Esophagus squamous epithelium (tissue), 5 donors: ENCODE measurements around the gene MINAR2. TPM values are rescaled to one million over a fixed set of nuclear protein-coding genes. Genes with fewer than 3 reads are reported as not detected.

Source experiments
- DNase-seq: peaks from one replicate; lab custom pipeline; 2025; lab: John Stamatoyannopoulos, UW
- H3K27ac ChIP-seq, 4 donors: fragments of 200-600 bp; sonication (generic); one replicate each; pipeline ENCODE4 v1.5.1; 2016 to 2019; ENCODE audit warnings: mild to moderate bottlenecking in 1 of 4
- H3K27me3 ChIP-seq, 4 donors: fragments of 200-600 bp; sonication (generic); 1 replicate in 3 of 4; 2 replicates in 1 of 4; pipeline versions ENCODE4 v1.5.1 to v1.6.0; 2017 to 2021; ENCODE audit warnings: antibody characterized with exemption in 1 of 4
- H3K36me3 ChIP-seq, 3 donors: fragments of 200-600 bp; sonication (generic); one replicate each; pipeline ENCODE4 v1.5.1; 2016 to 2019
- H3K4me1 ChIP-seq, 3 donors: fragments of 200-600 bp; sonication (generic); one replicate each; pipeline ENCODE4 v1.5.1; 2017 to 2019
- H3K4me3 ChIP-seq, 4 donors: fragments of 200-600 bp; sonication (generic); 1 replicate in 3 of 4; 2 replicates in 1 of 4; pipeline ENCODE4 v1.5.1; 2016 to 2019; ENCODE audit warnings: mild to moderate bottlenecking in 2 of 4, moderate library complexity in 1 of 4
- H3K9me3 ChIP-seq, 3 donors: fragments of 200-600 bp; sonication (generic); one replicate each; pipeline ENCODE4 v1.5.1; 2016 to 2019
- POLR2A ChIP-seq, 4 donors: fragments of 450-650 bp; IDR thresholded peaks; one replicate each; pipeline ENCODE4 v1.6.1; 2017; ENCODE audit warnings: antibody characterized with exemption in 4 of 4, mild to moderate bottlenecking in 4 of 4, moderate library complexity in 3 of 4
- WGBS, 2 donors: methylation state at CpG; one replicate each; pipeline ENCODE4 v1.1.5; 2018; 5-methylcytosine and 5-hydroxymethylcytosine counted together
- intact Hi-C: fragments of 100-400 bp; cut with DNase I; formaldehyde crosslinking; loops from one replicate; pipeline ENCODE4 v1.15.0; 2022
- total RNA-seq, 4 donors: library from RNA; depleted of rRNA; stranded (reverse); fragments of >200 nt; gene quantifications; one replicate each; pipeline ENCODE4 v1.1.0, GENCODE V29; 2016
- TF ChIP-seq, protein P1 (sequence below), 6 experiments: fragments of 450-650 bp in 4 of 6; fragments of 200-600 bp in 2 of 6; sonication (generic) in 2 of 6; IDR thresholded peaks; one replicate each; pipeline ENCODE4 v1.5.1; 2016 to 2019; ENCODE audit warnings: antibody characterized with exemption in 6 of 6, mild to moderate bottlenecking in 4 of 6, moderate library complexity in 4 of 6
- donor health status: DM: yes; HTN: yes; CAD: no.

Gene MINAR2
- total RNA-seq, 4 donors from 2014 or later, result not detected

DNA sequence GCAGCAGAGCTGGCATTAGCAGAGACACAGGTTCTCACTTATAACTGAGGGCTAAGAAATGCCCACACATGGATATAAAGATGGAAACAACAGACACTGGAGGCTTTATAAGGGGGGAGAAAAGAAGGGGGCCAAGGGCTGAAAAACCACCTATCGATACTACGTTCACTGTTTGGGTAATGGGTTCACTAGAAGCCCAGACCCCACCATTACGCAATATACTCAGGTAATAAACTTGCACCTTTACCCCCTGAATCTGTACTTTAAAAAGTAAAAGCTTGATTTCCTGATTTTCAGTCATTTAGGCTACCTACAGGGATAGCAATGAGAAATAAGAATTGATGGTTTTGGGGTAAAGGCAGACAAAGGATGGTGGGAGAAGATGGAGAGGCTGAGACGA, 1.9 kb upstream of the MINAR2 start:
- Histone ChIP-seq H3K9me3 (no peaks in the 10 kb centered on the region), H3K36me3 (no peaks in the 10 kb centered on the region), H3K27ac (no peak overlapping the region), H3K4me1 (no peaks in the 10 kb centered on the region), H3K4me3 (no peak overlapping the region), H3K27me3 (no peaks in the 10 kb centered on the region)
- DNase-seq, result no peak
- intact Hi-C loops, result no loop called here
- TF ChIP-seq, protein P1, sequence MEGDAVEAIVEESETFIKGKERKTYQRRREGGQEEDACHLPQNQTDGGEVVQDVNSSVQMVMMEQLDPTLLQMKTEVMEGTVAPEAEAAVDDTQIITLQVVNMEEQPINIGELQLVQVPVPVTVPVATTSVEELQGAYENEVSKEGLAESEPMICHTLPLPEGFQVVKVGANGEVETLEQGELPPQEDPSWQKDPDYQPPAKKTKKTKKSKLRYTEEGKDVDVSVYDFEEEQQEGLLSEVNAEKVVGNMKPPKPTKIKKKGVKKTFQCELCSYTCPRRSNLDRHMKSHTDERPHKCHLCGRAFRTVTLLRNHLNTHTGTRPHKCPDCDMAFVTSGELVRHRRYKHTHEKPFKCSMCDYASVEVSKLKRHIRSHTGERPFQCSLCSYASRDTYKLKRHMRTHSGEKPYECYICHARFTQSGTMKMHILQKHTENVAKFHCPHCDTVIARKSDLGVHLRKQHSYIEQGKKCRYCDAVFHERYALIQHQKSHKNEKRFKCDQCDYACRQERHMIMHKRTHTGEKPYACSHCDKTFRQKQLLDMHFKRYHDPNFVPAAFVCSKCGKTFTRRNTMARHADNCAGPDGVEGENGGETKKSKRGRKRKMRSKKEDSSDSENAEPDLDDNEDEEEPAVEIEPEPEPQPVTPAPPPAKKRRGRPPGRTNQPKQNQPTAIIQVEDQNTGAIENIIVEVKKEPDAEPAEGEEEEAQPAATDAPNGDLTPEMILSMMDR (IDR thresholded peaks at IDR 0.05), result no peak
- no peak for TF ChIP-seq POLR2A (IDR thresholded peaks at IDR 0.05)
- WGBS, 2 donors, result 92 to 94% methylated on average over 4 of the region's 4 CpGs

DNA sequence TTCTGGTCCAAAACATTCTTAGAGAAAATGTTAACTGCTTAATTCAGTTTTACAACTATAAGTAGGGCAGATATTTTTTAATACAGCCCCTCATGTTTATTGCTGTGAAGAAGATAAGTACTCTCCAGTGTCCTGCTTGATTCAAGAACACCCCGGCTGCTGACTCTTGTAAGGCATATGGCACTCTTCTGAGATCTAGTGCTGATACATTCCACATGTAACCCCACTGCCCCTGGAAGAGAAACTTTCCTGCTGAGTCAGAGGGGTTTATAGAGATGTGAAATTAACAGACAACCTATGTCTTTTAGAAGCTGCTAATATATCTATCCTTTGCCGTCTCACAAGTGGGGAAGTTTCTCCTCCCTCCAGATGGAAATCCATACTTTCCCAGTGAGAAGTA, 1.0 kb upstream of the MINAR2 start:
- WGBS, 2 donors, result 64 to 86% methylated on average over 2 of the region's 2 CpGs
- H3K27me3 ChIP-seq, result no peaks in the 10 kb centered on the region
- no peak for DNase-seq
- intact Hi-C loops, result no loop called here
- no peaks in the 10 kb centered on the region for H3K9me3 ChIP-seq
- no peak overlapping the region for H3K27ac ChIP-seq
- H3K4me3 ChIP-seq, result no peak overlapping the region
- TF ChIP-seq, protein P1 (IDR thresholded peaks at IDR 0.05), result no peak
- no peak for TF ChIP-seq POLR2A (IDR thresholded peaks at IDR 0.05)
- H3K4me1 ChIP-seq, result no peaks in the 10 kb centered on the region
- H3K36me3 ChIP-seq, result no peaks in the 10 kb centered on the region

DNA sequence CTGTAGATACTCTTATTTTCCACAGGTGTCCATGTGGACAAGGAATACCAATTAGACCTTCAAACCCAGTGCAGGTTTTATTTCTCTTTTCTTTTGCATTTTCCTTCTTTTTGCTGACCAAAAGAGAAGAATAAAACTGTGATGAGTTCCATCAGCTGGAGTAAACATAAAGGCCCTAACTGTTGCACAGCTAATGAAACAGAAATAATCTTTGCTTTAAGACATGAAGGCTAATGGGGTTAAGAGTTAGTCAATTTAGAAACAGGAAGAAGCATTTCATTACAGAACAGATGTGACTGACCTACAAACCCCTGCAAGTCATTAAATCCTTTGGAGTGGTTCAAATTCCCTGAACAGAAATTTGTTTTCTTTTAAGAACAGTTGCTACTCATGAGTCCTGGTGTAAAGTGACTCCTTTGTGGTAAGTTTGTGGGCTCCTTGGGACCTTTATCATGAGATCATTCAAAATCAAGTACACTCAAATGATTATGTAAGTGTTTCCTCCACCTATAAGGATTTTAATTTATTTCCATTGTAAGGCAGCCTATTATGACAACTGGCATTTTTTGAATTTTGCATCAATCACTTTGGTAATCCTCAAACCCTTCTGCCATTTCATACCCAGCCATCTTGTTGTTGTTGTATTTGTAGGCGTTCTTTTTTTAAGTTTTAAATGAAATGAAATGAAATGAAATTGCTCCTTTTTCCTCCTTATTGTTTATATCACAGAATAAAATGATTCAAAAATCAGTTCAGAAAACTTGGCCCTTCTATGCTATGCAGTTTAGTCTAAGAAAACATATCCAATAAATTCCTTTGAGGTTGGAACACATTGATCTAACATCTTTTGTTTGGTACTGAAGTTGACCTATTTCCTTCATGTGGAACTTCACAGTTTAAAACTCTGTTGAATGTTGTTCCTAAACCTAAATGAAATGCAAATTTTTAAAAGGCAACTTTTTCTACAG, 1.3 kb downstream of the MINAR2 start:
- whole genome bisulfite sequencing, 2 donors, result 54 to 84% methylated on average over 1 of the region's 1 CpG
- no peak overlapping the region for H3K27ac ChIP-seq
- H3K4me3 ChIP-seq, result no peak overlapping the region
- intact Hi-C loops, result no loop called here
- H3K27me3 ChIP-seq, result no peaks in the 10 kb centered on the region
- no peak for DNase-seq
- no peaks in the 10 kb centered on the region for H3K9me3 ChIP-seq
- no peaks in the 10 kb centered on the region for H3K4me1 ChIP-seq
- no peak for TF ChIP-seq POLR2A (IDR thresholded peaks at IDR 0.05)
- TF ChIP-seq, protein P1 (IDR thresholded peaks at IDR 0.05), result no peak
- no peaks in the 10 kb centered on the region for H3K36me3 ChIP-seq

DNA sequence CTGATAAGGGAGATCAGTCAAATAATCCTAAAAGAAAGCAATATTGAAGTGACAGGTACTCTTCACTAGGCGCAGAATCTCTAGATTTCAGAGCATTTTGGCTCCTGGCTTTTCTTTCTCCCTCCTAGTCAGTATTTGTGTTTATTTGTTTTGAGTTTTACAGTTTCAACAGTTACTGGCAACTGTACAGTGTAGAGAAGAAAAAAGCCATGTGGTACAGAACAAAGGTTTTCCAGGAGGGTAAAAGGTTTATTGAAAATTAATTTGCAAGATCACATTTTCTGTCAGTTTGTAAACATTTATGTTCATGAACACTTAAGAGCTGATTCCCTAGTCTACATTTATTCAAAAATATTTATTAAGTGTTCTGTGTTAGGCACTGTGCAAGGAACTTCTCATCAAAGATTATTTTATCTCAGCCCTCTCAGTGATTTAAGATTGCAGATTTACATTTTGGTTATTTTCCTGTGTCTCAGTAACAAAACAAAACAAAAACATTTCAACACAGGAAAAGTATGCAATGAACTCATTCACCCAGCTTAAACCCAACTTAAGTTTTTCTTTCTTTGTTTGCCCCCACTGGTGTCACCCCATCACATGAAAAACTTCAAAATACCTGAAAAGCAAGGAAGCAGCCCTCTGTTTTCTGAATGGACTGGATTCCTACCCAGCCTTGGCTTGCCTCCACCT, 12.9 kb downstream of the MINAR2 start:
- intact Hi-C loops, result no loop called here
- TF ChIP-seq, protein P1 (IDR thresholded peaks at IDR 0.05), result no peak
- no peak for TF ChIP-seq POLR2A (IDR thresholded peaks at IDR 0.05)

DNA sequence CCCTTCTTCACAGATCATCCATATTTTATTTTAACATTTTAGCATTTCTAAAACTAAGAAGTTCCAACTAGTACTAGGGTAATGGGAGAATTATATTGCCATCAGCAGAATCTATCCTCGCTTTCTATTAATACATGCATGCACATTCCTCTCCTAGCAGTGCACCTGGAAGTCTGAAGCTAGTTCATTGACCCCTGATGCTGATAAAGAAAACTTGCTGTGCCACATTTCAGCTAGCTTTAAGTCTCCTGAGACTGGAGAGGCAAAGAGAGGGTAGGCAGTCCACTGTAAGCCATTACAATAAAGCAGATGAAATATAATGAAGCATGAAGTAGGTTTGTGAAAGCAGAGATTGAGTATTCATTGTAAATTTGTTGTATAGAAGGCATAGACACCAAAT, 15.8 kb downstream of the MINAR2 start:
- Histone ChIP-seq H3K27me3 (no peaks in the 10 kb centered on the region), H3K4me3 (no peak overlapping the region), H3K27ac (no peak overlapping the region), H3K4me1 (no peaks in the 10 kb centered on the region), H3K36me3 (no peaks in the 10 kb centered on the region), H3K9me3 (no peaks in the 10 kb centered on the region)
- TF ChIP-seq POLR2A (IDR thresholded peaks at IDR 0.05), result no peak
- TF ChIP-seq, protein P1 (IDR thresholded peaks at IDR 0.05), result no peak
- WGBS, 2 donors, result 82 to 95% methylated on average over 1 of the region's 1 CpG
- no peak for DNase-seq
- intact Hi-C loops, result no loop called here

More for the DNA sequence above, 12.9 kb downstream of the MINAR2 start:
- Histone ChIP-seq H3K4me1 (no peaks in the 10 kb centered on the region), H3K36me3 (no peaks in the 10 kb centered on the region), H3K27ac (no peak overlapping the region), H3K27me3 (no peaks in the 10 kb centered on the region), H3K9me3 (no peaks in the 10 kb centered on the region), H3K4me3 (no peak overlapping the region)
- no peak for DNase-seq
- WGBS, 2 donors, result 92% methylated on average over 1 of the region's 1 CpG
